ENCODE data around the gene DMRT1.

- TF ChIP-seq POLR2A (IDR thresholded peaks at IDR 0.05; ENCODE audit: extremely low read depth, insufficient read length) (no peak), MAX (IDR thresholded peaks at IDR 0.05; ENCODE audit: low read depth, low read length) (no peak), MYC (IDR thresholded peaks at IDR 0.05; ENCODE audit: low read depth, low read length) (no peak)
- TF ChIP-seq, protein P1, sequence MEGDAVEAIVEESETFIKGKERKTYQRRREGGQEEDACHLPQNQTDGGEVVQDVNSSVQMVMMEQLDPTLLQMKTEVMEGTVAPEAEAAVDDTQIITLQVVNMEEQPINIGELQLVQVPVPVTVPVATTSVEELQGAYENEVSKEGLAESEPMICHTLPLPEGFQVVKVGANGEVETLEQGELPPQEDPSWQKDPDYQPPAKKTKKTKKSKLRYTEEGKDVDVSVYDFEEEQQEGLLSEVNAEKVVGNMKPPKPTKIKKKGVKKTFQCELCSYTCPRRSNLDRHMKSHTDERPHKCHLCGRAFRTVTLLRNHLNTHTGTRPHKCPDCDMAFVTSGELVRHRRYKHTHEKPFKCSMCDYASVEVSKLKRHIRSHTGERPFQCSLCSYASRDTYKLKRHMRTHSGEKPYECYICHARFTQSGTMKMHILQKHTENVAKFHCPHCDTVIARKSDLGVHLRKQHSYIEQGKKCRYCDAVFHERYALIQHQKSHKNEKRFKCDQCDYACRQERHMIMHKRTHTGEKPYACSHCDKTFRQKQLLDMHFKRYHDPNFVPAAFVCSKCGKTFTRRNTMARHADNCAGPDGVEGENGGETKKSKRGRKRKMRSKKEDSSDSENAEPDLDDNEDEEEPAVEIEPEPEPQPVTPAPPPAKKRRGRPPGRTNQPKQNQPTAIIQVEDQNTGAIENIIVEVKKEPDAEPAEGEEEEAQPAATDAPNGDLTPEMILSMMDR (IDR thresholded peaks at IDR 0.05; ENCODE audit: low read depth, low read length) = peak; percentile 36
These were observed 50.6 kb downstream of the DMRT1 start for GRCh38 chr9:892123-892522.
